ENCODE measurements around the gene MAP2K1. TPM values are rescaled to one million over a fixed set of nuclear protein-coding genes. Genes with fewer than 3 reads are reported as not detected.

The MAP2K1 gene
- total RNA-seq, 1 experiment from 2014 or later = 43.9 TPM

GRCh38 chr15:66422347-66422746 lies 35.6 kb downstream of the MAP2K1 start:
- Histone ChIP-seq H3K36me3 (no peaks in the 10 kb centered on the region), H3K27me3 (replicated peaks) (no peaks in the 10 kb centered on the region), H3K4me1 (replicated peaks) (no peaks in the 10 kb centered on the region), H3K9me3 (replicated peaks) (no peaks in the 10 kb centered on the region), H3K4me3 (no peak overlapping the region), H3K27ac (no peak overlapping the region)
- no peak for DNase-seq (ENCODE audit: low read depth in 1 of 2, low spot score in 2 of 2)

GRCh38 chr15:66423149-66423548 lies 36.4 kb downstream of the MAP2K1 start:
- no peak for DNase-seq (ENCODE audit: low read depth in 1 of 2, low spot score in 2 of 2)
- no peaks in the 10 kb centered on the region for H3K27me3 ChIP-seq (replicated peaks)
- H3K4me1 ChIP-seq (replicated peaks) = no peaks in the 10 kb centered on the region
- no peaks in the 10 kb centered on the region for H3K9me3 ChIP-seq (replicated peaks)
- no peaks in the 10 kb centered on the region for H3K36me3 ChIP-seq
- H3K27ac ChIP-seq = no peak overlapping the region
- H3K4me3 ChIP-seq = no peak overlapping the region

DNA sequence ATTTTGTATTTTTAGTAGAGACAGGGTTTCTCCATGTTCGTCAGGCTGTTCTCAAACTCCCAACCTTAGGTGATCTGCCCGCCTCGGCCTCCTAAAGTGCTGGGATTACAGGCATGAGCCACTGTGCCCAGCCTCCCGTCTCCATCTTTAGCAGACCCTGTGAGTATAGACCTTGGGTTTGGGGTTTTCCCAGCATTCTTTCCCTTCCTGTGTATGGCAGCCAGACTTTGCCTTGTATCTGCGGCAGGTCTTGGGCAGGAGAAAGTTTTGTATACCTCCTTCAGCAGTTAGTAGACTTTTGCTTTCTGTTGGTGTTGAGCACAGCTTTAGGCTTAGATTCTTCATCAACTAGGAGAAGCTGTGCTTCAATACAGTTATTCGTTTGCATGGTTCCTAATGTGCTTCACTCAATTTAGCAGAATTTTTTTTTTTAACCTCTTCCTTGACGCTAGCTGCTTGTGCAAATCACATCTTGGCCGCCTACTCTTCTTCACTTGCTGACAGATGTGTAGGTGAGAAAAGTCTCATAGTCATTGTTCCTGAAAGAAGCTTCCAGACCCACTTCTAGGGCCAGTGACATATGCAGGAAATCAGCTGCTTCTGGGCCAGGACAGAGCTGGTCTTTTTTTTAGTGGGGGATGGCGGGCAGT lies 38.4 kb downstream of the MAP2K1 start:
- no peak for DNase-seq (ENCODE audit: low read depth in 1 of 2, low spot score in 2 of 2)
- H3K27me3 ChIP-seq (replicated peaks) = no peaks in the 10 kb centered on the region
- no peaks in the 10 kb centered on the region for H3K36me3 ChIP-seq
- H3K4me1 ChIP-seq (replicated peaks) = no peaks in the 10 kb centered on the region
- H3K9me3 ChIP-seq (replicated peaks) = no peaks in the 10 kb centered on the region
- H3K27ac ChIP-seq = no peak overlapping the region
- H3K4me3 ChIP-seq = no peak overlapping the region

- H3K27me3 ChIP-seq (replicated peaks) = no peaks in the 10 kb centered on the region
- no peak for DNase-seq (ENCODE audit: low read depth in 1 of 2, low spot score in 2 of 2)
- H3K4me1 ChIP-seq (replicated peaks) = no peaks in the 10 kb centered on the region
- no peak overlapping the region for H3K4me3 ChIP-seq
- no peak overlapping the region for H3K27ac ChIP-seq
- H3K9me3 ChIP-seq (replicated peaks) = no peaks in the 10 kb centered on the region
- H3K36me3 ChIP-seq = no peaks in the 10 kb centered on the region
Measured at GRCh38 chr15:66425837-66426236, 39.1 kb downstream of the MAP2K1 start.

DNA sequence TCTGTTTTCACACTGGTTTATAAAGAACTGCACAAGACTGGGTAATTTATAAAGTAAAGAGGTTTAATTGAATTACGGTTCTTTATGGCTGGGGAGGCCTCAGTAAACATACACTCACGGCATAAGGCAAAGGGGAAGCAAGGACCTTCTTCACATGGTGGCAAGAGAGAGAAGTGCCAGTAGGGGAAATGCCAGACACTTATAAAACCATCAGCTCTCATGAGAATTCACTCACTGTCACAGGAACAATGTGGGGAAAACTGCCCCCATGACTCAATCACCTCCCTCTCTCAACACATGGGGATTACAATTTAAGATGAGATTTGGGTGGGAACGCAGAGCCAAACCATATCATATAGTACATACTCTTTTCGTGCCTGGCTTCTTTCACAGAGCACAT lies 42.4 kb downstream of the MAP2K1 start:
- H3K9me3 ChIP-seq (replicated peaks) = no peaks in the 10 kb centered on the region
- H3K36me3 ChIP-seq = no peaks in the 10 kb centered on the region
- no peak overlapping the region for H3K27ac ChIP-seq
- H3K27me3 ChIP-seq (replicated peaks) = no peaks in the 10 kb centered on the region
- DNase-seq (ENCODE audit: low read depth in 1 of 2, low spot score in 2 of 2) = no peak
- H3K4me1 ChIP-seq (replicated peaks) = no peaks in the 10 kb centered on the region
- H3K4me3 ChIP-seq = no peak overlapping the region

- no peaks in the 10 kb centered on the region for H3K4me1 ChIP-seq (replicated peaks)
- H3K27ac ChIP-seq = no peak overlapping the region
- H3K9me3 ChIP-seq (replicated peaks) = no peaks in the 10 kb centered on the region
- DNase-seq (ENCODE audit: low read depth in 1 of 2, low spot score in 2 of 2) = no peak
- no peak overlapping the region for H3K4me3 ChIP-seq
- no peaks in the 10 kb centered on the region for H3K36me3 ChIP-seq
- H3K27me3 ChIP-seq (replicated peaks) = no peaks in the 10 kb centered on the region
Measured at GRCh38 chr15:66429546-66429945, 42.8 kb downstream of the MAP2K1 start.

DNA sequence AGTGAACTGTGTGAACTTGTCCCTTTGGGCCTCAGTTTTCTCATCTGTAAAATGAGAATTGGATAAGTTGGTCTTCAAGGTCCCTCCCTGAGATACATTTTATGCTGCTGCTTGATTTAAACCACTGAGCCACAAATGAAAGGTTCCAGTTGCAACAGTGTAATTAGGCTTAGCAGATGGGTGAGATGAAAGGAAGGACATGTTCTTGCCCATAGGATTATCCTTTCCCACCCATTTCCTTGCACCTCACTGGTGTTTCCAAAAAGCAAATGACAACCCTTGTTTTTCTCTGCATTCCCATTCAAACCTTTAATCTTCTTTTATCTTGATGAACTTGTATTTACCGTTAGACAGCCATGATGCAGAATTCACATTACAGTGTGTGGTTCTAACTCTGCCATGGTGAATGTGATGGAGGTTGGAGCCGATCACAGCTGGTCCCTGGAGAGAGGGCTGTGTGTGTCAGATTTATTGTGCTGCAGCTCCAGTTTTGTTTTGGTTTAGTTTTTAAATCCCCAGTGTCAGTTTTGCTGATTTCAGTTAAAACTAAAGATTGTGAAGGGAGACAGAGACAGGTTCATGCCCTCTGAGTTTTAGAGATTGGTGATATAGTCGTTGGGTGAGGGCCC lies 44.0 kb downstream of the MAP2K1 start:
- Histone ChIP-seq H3K36me3 (peaks cover 4% of the 10 kb centered on the region; the same call in 1 of the 2 replicates), H3K9me3 (replicated peaks) (no peaks in the 10 kb centered on the region), H3K27ac (no peak overlapping the region), H3K27me3 (replicated peaks) (no peaks in the 10 kb centered on the region), H3K4me3 (no peak overlapping the region), H3K4me1 (replicated peaks) (no peaks in the 10 kb centered on the region)
- no peak for DNase-seq (ENCODE audit: low read depth in 1 of 2, low spot score in 2 of 2)

DNA sequence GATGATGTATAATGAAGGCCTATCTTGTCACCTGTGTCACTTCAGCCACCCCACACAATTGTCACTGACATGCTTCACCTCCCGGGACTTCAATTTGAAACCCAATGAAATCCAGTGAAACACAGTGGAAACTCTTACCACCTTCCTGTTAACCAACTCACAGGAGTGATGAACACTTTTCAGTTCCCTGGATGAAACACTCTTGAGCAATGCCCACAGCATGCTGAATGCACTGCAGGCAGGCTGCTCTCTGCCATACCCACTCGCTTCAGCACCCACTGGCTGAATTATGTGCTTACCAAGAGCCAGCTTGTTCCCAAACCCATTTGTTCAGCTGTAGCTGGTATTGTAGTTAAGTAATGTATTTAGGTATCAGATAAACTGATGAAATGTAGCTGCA lies 47.0 kb downstream of the MAP2K1 start:
- Histone ChIP-seq H3K4me1 (replicated peaks) (no peaks in the 10 kb centered on the region), H3K36me3 (peaks cover 24% of the 10 kb centered on the region), H3K27ac (no peak overlapping the region), H3K9me3 (replicated peaks) (no peaks in the 10 kb centered on the region), H3K27me3 (replicated peaks) (no peaks in the 10 kb centered on the region), H3K4me3 (no peak overlapping the region)
- DNase-seq (ENCODE audit: low read depth in 1 of 2, low spot score in 2 of 2) = no peak

- Histone ChIP-seq H3K4me3 (no peak overlapping the region), H3K36me3 (peaks cover 68% of the 10 kb centered on the region), H3K9me3 (replicated peaks) (no peaks in the 10 kb centered on the region), H3K27ac (no peak overlapping the region), H3K4me1 (replicated peaks) (no peaks in the 10 kb centered on the region), H3K27me3 (replicated peaks) (no peaks in the 10 kb centered on the region)
- no peak for DNase-seq (ENCODE audit: low read depth in 1 of 2, low spot score in 2 of 2)
Measured at GRCh38 chr15:66440501-66440900, 53.8 kb downstream of the MAP2K1 start.

- Histone ChIP-seq H3K9me3 (replicated peaks) (no peaks in the 10 kb centered on the region), H3K36me3 (peaks cover 15% of the 10 kb centered on the region; the same call in 1 of the 2 replicates)
- DNase-seq (ENCODE audit: low read depth in 1 of 2, low spot score in 2 of 2) = no peak
Measured at GRCh38 chr15:66452420-66452819, 65.7 kb downstream of the MAP2K1 start.

GRCh38 chr15:66452971-66453580 lies 66.4 kb downstream of the MAP2K1 start:
- no peak for DNase-seq (ENCODE audit: low read depth in 1 of 2, low spot score in 2 of 2)

More at GRCh38 chr15:66452420-66452819, 65.7 kb downstream of the MAP2K1 start:
- Histone ChIP-seq H3K4me1 (replicated peaks) (no peaks in the 10 kb centered on the region), H3K27me3 (replicated peaks) (no peaks in the 10 kb centered on the region), H3K27ac (no peak overlapping the region), H3K4me3 (no peak overlapping the region)

GRCh38 chr15:66454143-66454542 lies 67.4 kb downstream of the MAP2K1 start:
- Histone ChIP-seq H3K4me3 (no peak overlapping the region), H3K27me3 (replicated peaks) (no peaks in the 10 kb centered on the region), H3K9me3 (replicated peaks) (no peaks in the 10 kb centered on the region), H3K4me1 (replicated peaks) (no peaks in the 10 kb centered on the region), H3K36me3 (peaks cover 14% of the 10 kb centered on the region; the same call in 1 of the 2 replicates), H3K27ac (no peak overlapping the region)
- no peak for DNase-seq (ENCODE audit: low read depth in 1 of 2, low spot score in 2 of 2)

More at GRCh38 chr15:66452971-66453580, 66.4 kb downstream of the MAP2K1 start:
- no peak overlapping the region for H3K27ac ChIP-seq
- H3K4me3 ChIP-seq = no peak overlapping the region
- no peaks in the 10 kb centered on the region for H3K27me3 ChIP-seq (replicated peaks)
- peaks cover 15% of the 10 kb centered on the region; the same call in 1 of the 2 replicates for H3K36me3 ChIP-seq
- H3K9me3 ChIP-seq (replicated peaks) = no peaks in the 10 kb centered on the region
- H3K4me1 ChIP-seq (replicated peaks) = no peaks in the 10 kb centered on the region

- no peaks in the 10 kb centered on the region for H3K9me3 ChIP-seq (replicated peaks)
- no peaks in the 10 kb centered on the region for H3K4me1 ChIP-seq (replicated peaks)
- peaks cover 10% of the 10 kb centered on the region; the same call in 1 of the 2 replicates for H3K36me3 ChIP-seq
- no peak overlapping the region for H3K4me3 ChIP-seq
- no peak overlapping the region for H3K27ac ChIP-seq
- H3K27me3 ChIP-seq (replicated peaks) = no peaks in the 10 kb centered on the region
- no peak for DNase-seq (ENCODE audit: low read depth in 1 of 2, low spot score in 2 of 2)
Measured at GRCh38 chr15:66456211-66456610, 69.5 kb downstream of the MAP2K1 start.

Measured in SJSA1 (cell line).